RCC 7860 (cell line): Measurements from ENCODE around the gene TTLL10.
A peak's percentile ranks its signal among the peaks of the same experiment; 100 is the strongest.

Source experiments
- DNase-seq: peaks from one replicate; pipeline ENCODE4 v3.0.0-alpha.2; 2015; ENCODE audit warnings: low spot score
- FAIRE-seq: peaks from 2 replicates; lab custom pipeline; 2012; peaks lifted over from hg19 to GRCh38; lab: Jason Lieb, UNC

TTLL10 gene, protein sequence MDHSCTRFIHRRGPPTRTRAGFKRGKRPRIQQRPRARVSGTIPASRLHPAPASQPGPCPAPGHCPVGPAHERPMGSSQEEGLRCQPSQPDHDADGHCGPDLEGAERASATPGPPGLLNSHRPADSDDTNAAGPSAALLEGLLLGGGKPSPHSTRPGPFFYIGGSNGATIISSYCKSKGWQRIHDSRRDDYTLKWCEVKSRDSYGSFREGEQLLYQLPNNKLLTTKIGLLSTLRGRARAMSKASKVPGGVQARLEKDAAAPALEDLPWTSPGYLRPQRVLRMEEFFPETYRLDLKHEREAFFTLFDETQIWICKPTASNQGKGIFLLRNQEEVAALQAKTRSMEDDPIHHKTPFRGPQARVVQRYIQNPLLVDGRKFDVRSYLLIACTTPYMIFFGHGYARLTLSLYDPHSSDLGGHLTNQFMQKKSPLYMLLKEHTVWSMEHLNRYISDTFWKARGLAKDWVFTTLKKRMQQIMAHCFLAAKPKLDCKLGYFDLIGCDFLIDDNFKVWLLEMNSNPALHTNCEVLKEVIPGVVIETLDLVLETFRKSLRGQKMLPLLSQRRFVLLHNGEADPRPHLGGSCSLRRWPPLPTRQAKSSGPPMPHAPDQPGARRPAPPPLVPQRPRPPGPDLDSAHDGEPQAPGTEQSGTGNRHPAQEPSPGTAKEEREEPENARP

DNA sequence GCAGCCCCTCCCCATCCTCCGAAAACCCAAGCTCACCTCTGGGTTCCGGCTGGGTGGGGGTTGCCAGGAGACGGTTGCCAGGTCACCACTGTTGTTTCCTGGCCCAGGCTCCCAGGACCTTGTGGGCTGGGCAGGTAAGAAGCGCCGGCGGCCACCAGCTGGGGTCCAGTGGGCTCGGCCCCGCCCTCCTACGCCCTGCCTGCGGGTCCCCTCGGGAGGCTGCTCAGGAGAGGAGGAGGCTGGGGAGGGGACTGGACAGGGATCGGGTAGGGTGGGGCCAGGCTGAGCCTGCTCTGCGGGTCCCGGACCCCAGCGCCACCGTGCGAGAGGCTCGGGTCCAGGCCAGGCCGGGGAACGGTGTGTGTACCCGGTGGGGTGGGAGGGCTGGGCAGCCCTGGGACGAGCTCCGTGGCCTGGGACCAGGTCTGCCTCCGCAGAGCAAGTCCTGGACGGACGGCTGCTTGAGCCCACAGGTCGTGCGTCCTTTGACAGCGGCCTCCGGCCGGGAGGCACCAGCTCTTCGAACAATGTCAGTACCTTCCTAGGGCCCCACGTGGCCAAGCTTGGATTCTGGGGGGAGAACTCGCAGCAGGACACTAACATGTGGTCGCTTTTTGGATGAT lies at the start of gene TTLL10:
TSS of gene TTLL10 (plus strand) at position 88 of the 623 bp plus-strand sequence. CDS start 5,336 bp downstream, outside the sequence.
- no peak for FAIRE-seq

GRCh38 chr1:1124508-1124785 lies 49.2 kb upstream of the TTLL10 start:
- no peak for DNase-seq
- FAIRE-seq, result no peak

More for the DNA sequence above, at the start of gene TTLL10:
- DNase-seq, result no peak

DNA sequence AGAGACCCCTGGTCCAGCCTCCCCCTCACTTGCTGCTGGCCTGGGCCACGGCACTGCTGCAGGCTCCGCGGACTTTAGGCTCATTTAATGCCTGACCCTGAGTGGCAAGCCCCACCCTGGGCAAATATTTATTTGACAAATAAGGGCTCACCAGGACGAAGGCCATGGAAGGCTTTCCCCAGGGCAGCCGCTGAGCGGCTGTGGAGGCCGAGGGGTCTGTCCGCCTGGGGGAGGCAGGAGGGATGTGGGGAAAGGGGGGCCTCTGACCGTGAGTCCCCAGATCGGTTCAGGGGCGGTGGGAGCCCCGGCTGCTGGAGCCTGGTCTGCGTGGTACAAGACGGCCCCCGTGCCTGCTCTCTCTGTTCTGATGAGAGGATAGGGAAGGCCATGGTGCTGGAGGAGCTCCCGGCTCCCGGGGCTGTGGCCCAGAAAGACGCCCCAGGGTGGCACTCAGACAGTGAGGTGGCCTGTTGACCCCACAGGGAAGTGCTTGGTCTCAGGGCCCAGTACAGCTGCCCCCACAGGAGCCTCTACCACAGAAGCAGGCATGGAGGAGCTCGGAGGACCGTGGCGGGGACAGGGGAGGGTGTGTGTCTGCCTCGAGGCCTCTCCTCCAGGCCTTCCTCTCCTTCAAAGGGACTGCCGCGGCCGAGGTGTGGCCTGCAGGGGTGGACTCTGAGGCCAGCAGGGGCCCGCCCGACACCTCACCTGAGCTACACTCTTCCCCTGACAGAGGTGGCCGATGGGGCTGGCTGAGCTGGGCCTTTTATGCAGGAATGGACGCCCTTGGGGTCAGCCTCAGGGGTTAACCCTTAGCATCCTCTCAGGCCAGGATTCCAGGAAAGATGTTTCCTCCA lies 48.7 kb upstream of the TTLL10 start:
- FAIRE-seq, result no peak
- DNase-seq, result no peak

DNA sequence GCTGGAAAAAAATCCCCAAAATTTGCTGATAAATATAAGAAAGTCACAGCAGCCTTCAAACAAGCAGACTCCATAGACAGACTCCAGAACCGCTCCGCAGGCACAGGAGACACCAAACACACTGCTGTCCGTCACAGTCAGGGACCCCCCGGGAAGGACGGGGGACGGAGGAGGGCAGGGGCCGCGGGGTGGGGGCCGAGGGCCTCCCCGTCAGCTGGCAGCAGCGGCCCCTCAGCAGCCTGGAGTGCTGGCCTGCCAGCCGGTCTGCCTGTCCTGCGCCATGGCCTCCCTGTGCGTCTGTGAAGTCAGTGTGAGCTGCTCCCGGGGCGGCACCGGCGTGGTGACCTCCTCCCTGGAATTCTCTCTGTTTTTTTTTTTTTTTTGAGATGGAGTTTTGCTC lies 47.7 kb upstream of the TTLL10 start:
- FAIRE-seq (no peak), DNase-seq (no peak)

DNA sequence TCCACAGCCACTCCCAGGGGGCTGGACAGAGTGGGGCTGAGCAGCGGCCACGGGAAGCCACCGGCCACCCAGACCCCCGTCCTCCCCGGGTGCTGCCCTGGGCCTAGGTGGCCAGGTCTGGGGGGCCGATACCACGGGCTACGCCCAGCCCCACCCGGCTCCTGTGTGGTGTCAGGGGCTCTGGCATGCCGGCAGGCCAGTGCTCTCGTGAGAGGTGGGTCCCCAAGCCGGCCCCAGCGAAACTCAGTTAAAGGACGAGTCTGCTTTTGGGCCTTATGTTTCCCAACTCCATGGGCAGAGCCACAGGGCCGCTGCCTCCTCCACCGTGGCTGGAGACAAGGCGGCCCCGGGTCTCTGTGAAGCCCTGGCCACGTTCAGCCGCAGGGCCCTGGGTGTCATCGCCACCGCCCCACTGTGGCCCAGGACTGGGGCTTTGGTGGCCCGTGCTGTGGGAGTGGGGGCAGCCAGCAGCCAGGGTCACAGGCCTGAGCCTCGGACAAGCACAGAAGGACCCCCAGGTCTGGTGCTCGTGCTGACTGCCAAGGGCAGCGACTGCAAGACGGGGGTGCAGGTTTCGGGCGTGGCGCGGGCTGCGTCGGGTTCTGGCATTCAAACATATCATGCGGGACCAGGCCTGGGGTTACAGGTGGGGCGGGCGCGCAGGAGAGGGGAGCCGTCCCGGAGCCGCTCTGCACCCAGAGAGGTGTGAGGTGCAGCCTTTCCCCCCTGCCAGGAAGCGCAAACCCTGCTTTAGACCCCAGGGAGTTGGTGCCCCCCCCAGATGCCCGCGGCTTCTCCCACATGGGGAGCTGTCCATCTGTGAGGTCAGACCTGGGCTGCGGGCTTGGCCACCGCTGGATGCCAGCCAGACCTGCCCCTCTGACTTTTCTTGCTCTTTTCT lies 45.9 kb upstream of the TTLL10 start:
- no peak for DNase-seq
- no peak for FAIRE-seq

GRCh38 chr1:1128454-1129139 lies 45.1 kb upstream of the TTLL10 start:
- no peak for FAIRE-seq
- DNase-seq, result peak; percentile 40

DNA sequence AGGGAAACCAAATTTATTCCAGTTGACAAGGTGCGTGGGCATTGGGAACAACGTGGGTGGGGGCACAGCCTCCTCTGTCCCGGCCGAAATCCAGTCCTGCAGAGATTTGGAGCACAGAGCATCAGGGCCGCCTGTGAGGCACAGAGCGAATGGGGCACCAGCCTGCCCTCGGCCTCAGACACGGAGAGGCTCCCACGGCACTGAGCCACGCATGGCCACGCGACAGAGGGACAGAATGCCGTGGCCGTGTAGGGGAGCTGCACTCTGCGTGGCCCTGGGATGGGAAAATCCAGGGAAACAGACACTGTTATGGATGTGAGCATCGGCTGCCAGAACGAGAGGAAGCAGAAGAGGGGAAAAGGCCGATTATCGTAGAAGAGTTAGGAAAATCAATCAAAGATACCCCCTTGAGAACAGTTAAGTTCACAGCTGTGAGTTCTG lies 44.3 kb upstream of the TTLL10 start:
- DNase-seq (no peak), FAIRE-seq (no peak)

GRCh38 chr1:1130206-1131120 lies 43.2 kb upstream of the TTLL10 start:
- DNase-seq (no peak), FAIRE-seq (no peak)

DNA sequence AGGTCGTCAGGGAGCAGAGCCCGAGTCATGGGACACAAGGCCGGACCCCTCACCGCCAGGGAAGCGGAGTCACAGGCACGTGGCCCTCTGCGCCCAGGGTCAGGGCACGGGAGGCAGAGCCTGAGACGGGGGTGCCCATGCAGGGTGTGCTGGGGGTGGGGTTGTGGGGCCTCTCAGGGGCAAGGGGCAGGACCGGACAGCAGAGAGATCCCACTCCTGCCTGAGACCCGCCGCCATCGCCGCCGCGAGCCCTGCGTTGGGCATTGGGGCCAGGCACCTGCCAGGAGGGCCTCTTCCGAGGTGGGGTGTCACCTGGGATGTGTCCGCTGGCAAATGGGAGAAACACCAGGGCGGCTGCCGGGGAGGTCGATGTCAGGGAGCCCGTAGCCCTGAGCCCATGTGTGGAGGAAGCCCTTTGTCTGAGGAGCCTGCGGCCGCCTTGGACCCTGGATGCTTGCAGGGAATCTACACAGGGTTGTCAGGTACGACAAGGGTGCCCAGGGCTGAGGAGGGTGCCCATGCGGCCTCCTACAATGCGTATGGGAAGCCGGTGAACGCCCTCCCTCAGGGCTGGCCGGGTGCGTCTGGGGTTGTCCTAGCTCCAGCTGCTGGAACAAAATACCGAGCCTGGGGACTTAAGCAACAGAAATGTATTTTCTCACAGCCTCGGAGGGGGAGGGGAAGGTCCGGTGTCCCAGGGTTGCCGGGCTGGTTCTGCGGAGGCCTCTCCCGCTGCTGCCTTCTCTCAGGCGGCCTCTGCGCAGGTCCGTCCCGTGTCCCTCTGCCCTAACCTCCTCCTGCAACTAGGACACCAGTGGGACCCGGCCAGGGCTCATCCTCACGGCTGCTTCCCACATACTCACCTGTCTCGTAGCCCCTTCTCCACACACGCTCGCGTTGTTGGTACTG lies 41.4 kb upstream of the TTLL10 start:
- DNase-seq (no peak), FAIRE-seq (no peak)

GRCh38 chr1:1132956-1133750 lies 40.5 kb upstream of the TTLL10 start:
- FAIRE-seq (no peak), DNase-seq (no peak)

- FAIRE-seq (no peak), DNase-seq (no peak)
Observed at GRCh38 chr1:1134300-1134970, 39.2 kb upstream of the TTLL10 start.

- no peak for DNase-seq
- FAIRE-seq, result no peak
Observed at GRCh38 chr1:1135339-1136136, 38.1 kb upstream of the TTLL10 start.

DNA sequence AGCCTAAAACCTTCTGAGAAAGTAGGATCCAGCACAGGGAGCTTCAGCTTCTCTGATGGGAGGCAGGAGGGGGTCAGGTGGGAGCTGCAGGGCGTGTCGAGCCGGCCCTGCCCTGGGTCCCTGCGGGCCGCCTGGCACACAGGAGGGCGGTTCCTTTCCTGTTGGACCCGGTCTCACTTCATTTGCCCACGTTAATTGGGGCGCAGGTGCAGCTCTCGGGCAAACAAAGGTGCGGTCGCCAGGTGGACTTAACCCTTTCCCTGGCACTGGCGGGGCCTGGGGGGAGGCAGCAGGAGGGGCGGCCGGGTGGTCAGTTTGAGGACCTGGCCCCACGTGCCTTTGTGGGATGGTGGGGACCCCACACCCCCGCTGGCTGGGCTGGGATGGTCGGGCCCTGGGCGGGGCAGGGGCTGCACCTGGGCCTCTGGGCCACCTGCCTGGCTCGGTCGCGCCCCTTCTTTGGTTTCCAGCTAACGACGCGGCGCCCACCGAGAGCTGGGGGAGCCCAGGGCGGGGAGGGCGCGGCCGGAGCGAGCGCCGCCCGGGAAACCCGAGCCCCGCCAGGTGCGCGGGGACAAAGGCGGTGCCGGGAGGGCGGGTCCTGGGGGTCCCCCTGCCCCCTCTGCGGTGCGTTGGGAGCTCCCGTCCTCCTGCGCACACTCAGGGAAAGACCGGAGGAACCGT lies 37.0 kb upstream of the TTLL10 start:
- DNase-seq (no peak), FAIRE-seq (no peak)

DNA sequence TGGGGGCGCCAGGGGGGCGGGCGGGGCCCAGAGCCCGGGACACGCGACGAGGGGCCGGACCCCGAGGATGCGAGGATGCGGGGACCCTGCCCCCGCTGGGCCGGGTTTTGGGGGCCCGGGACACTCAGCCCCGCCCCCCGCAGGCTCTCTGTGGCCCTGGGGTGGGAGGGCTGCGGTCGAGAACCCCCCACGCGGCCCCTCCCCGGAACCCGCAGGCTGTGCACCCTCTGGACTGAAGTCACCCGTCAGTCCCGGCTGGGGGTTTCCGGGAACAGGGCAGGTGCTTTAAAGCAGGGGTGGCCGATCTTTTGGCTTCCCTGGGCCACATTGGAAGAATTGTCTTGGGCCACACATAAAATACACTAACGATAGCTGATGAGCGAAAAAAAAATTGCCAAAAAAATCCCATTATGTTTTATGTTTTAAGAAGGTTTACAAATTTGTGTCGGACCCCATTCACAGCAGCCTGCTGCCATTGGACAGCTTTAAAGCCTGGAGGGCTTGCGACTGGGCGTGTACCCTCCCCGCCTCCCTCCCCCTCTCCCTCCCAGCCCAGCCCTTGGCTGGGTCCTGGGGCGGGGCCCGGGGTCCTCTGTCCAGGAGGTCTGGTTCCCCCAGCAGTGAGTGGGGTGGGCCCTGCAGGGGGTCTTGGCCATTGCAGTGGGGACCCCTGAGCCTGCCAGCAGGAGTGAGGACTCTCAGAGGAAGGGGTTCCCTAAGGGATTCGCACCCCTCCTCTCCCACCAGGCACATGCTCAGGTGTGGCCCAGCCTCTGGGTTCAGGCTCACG lies 36.2 kb upstream of the TTLL10 start:
- FAIRE-seq, result no peak
- DNase-seq, result no peak
